GM19455 (cell line): Measurements from ENCODE around the gene KCTD1.
"Not testable (repeated sequence)": the region's sequence is repeated elsewhere in the genome, so short reads cannot be mapped to it uniquely, and the experiment has no call there.

Source experiments
- ATAC-seq: cut with Tn5 transposase; IDR thresholded peaks from one replicate; pipeline ENCODE4 v1.9.1; 2021; ENCODE audit not compliant: unreplicated experiment

Gene KCTD1

GRCh38 chr18:26458526-26459232 lies 89.7 kb downstream of the KCTD1 start:
- peak; percentile 54 for ATAC-seq

- no peak for ATAC-seq
Measured at GRCh38 chr18:26457611-26458353, 90.6 kb downstream of the KCTD1 start.

- ATAC-seq = no peak
Measured at GRCh38 chr18:26457195-26457594, 91.2 kb downstream of the KCTD1 start.

GRCh38 chr18:26456070-26456491 lies 92.3 kb downstream of the KCTD1 start:
- no peak for ATAC-seq

- ATAC-seq = no peak
Measured at GRCh38 chr18:26455639-26456038, 92.7 kb downstream of the KCTD1 start.

- no peak for ATAC-seq
Measured at GRCh38 chr18:26454616-26455015, 93.7 kb downstream of the KCTD1 start.

GRCh38 chr18:26454192-26454591 lies 94.2 kb downstream of the KCTD1 start:
- no peak for ATAC-seq

GRCh38 chr18:26453386-26453901 lies 94.9 kb downstream of the KCTD1 start:
- no peak for ATAC-seq

- ATAC-seq = no peak
Measured at GRCh38 chr18:26450989-26451682, 97.2 kb downstream of the KCTD1 start.

- ATAC-seq = no peak
Measured at GRCh38 chr18:26448714-26449159, 99.6 kb downstream of the KCTD1 start.

GRCh38 chr18:26443853-26444252 lies 104.5 kb downstream of the KCTD1 start:
- no peak for ATAC-seq

GRCh38 chr18:26442126-26442525 lies 106.2 kb downstream of the KCTD1 start:
- no peak for ATAC-seq

GRCh38 chr18:26440644-26441043 lies 107.7 kb downstream of the KCTD1 start:
- ATAC-seq = no peak

GRCh38 chr18:26439537-26439936 lies 108.8 kb downstream of the KCTD1 start:
- no peak for ATAC-seq

- ATAC-seq = peak; percentile 92
Measured at GRCh38 chr18:26438980-26439379, 109.4 kb downstream of the KCTD1 start.

GRCh38 chr18:26437634-26438033 lies 110.7 kb downstream of the KCTD1 start:
- not testable (repeated sequence) for ATAC-seq

GRCh38 chr18:26436176-26437051 lies 111.9 kb downstream of the KCTD1 start:
- no peak for ATAC-seq

GRCh38 chr18:26435415-26436095 lies 112.8 kb downstream of the KCTD1 start:
- ATAC-seq = no peak

GRCh38 chr18:26434887-26435286 lies 113.5 kb downstream of the KCTD1 start:
- no peak for ATAC-seq
